Stimulated activated CD4-positive, alpha-beta T cell treated with anti-CD3 and anti-CD28 coated beads, Interleukin-15, amount 100 ng/mL, for 24 hours (primary cell): ENCODE data around the gene IGLON5.

Experiments
- DNase-seq: peaks from one replicate; pipeline ENCODE4 v3.0.0-alpha.2; 2020

The IGLON5 gene

DNA sequence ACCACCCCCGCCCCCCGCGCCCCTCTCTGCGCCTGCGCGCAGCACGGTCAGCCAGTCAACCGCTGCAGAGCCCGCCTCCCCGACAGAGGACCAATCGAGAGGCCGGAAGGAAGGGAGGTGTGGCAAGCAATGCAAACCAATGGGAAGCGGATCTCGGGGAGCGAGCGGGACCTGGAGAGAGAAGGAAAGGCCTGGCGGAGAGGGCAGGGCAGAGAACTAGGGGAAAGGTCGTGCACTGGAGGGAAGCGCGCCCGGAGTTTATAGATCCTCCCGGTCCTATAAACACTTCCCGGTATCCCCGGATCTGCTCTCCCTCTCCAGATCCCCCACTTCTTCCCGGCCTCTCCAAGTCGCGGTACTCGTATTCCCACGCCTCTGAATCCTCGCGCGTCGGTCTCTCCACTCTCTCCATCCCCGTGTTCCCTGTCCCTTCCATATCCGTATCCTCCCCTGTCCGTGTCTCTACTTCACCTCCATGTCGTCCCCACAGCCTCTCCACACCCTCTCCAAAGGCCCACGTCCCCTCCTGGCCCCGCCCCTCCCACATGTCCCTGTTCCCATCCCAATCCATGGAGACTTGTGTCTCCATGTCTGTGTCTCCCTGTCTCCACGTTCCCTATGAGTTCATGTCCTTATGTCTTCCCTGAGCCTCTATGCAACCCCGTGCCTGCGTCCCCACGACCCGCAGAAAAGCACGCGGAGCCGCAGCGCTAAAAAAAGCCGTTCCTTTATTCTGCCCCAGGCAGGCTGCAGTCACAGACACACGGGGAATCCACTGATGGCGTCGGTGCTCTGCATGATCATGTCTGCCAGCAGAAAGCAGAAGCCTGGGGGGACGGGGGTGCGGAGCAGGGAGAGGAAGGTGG is 55.2 kb downstream of the IGLON5 start:
- DNase-seq = peak; percentile 98

DNA sequence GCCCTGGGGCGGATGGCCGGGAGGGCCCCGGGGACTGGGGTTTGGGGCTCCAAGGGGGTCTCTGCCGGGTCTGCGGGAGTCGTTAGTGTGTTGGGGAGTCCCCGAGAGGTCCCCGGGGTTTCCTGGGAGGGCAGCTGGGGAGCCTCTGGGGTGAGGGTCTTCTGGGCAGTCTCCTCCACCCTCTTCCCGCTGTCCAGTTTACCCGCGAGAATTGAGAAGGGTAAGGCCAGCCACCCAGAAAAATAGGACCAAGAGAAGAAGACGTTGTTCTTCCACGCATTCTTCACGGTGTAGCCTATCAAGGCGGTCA is 55.8 kb downstream of the IGLON5 start:
- DNase-seq = peak; percentile 62

GRCh38 chr19:51367565-51368365 is 56.3 kb downstream of the IGLON5 start:
- peak; percentile 100 for DNase-seq

GRCh38 chr19:51368366-51369282 is 57.2 kb downstream of the IGLON5 start, which contains the start of gene CLDND2:
CLDND2 (minus strand) TSS chr19:51369003; CDS start chr19:51368577, 426 bp downstream.
- peak; percentile 36 for DNase-seq

DNA sequence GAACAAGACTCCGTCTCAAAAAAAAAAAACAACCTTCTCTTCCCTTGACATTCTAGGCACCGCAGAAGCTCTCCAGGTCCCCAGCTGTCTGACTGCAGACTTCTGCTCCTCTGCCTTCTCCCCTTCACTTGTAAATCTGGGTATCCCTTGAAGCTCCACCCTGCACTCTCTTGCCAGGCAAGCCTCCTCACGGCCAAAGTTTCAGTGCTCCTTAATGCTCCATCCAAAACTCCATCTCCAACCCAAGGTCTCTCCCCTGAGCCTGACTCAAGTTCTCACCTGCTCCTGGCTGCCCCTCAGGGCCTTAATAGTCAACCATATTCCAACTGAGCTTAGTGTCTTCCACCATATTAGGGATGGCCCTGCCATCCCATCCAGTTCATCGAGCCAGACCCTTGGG is 58.8 kb downstream of the IGLON5 start:
- DNase-seq = no peak

GRCh38 chr19:51371186-51371690 is 59.8 kb downstream of the IGLON5 start:
- DNase-seq = no peak

DNA sequence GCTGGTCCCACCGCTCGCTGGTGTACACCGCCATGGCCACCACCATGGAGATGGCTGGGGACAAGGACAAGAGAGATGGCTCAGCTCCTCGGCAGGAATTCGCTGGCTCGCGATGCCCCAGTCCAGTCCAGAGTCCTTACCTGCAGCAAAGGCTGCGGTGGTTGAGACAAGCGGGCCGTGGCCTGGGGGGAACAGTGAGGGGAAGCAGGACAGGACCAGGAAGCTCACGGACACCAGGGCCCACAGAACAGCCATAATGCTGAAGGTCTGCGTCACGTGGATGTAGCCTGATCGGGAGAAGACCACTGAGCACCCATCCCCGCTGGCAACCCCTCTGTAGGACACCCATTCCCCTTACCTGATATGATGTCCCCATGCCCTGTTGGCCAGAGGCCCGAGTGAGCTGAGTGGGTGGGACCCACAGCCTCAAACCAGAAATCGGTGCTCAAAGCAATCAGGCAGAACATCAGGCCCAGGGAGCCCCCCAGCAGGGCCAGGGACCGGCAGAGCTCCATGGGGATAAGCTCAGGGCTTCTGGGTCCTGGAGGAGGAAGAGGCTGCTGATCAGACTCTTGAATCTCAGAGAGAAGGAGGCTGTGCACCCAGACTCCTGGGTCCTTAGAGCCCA is 60.7 kb downstream of the IGLON5 start:
- DNase-seq = no peak

DNA sequence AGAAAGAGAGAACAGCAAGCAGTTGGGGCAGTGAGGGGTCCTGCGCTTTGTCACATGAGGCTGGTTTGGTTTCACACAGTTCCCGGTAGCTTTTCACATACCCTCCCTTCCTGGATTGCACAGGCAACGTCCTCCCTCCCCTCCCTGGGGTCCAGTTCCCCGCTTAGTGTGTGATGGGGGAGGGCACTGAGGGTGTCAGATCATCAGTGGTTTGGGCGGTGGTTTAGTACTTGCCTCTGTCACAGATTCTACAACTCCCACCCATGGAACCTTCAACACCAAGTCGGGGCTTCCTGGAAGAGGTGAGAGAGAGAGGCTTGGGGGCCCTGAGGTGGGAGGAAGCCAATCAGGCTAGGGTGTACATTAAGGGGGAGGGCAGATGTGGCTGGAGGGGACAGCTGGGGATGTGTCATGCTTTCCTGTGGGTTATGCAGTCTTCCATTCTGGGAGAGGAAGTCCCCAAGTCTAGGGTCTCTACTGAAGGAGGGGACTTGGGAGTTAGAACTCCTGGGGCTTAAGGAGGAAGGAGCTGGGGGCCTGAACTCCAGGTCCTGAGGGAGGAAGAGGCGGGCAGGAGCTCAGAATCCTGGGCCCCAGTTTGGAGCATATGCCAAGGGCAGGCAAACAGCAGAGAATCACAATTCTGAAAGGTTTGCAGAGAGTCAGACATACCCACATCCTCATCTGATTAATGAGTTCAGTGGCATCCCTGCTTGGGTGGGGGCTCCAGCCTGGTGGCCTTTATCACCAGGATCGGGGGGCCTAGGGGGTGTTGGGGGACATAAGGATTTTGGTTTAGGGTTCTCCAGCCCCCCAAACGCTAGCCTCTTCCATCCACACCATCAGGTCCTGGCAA is 61.4 kb downstream of the IGLON5 start, which contains the start of gene NKG7:
Gene NKG7, minus strand, starts transcription at position 6 of the 856 bp plus-strand sequence. CDS start 119 bp downstream, outside the sequence.
- peak; percentile 90 for DNase-seq

GRCh38 chr19:51375504-51376221 is 64.2 kb downstream of the IGLON5 start:
- DNase-seq = peak; percentile 78

- no peak for DNase-seq
These were observed 66.0 kb downstream of the IGLON5 start for GRCh38 chr19:51377422-51377821.

- no peak for DNase-seq
These were observed 68.9 kb downstream of the IGLON5 start for GRCh38 chr19:51380379-51380778.
